Liver (tissue), 9 donors: ENCODE measurements around the gene STK33. TPM values are rescaled to one million over a fixed set of nuclear protein-coding genes. Genes with fewer than 3 reads are reported as not detected.

Experiments
- DNase-seq: peaks from one replicate; pipeline ENCODE4 v3.0.0-alpha.2; 2017; ENCODE audit warnings: low spot score
- H3K27ac ChIP-seq, 2 donors: one replicate each; pipeline ENCODE4 v1.7.0; 2013; ENCODE audit warnings: inconsistent platforms in 2 of 2, low read length in 2 of 2, control low read depth in 1 of 2, low read depth in 1 of 2, mild to moderate bottlenecking in 1 of 2
- H3K27me3 ChIP-seq, 4 donors: one replicate each; pipeline versions ENCODE4 v1.6.1 to v1.7.0; 2013; ENCODE audit warnings: low read length in 3 of 4, inconsistent platforms in 1 of 4, mild to moderate bottlenecking in 1 of 4, moderate library complexity in 1 of 4; ENCODE audit not compliant: control insufficient read depth in 4 of 4, insufficient read depth in 4 of 4
- H3K36me3 ChIP-seq, 4 donors: one replicate each; pipeline versions ENCODE4 v1.6.1 to v1.7.0; 2013; ENCODE audit warnings: low read length in 3 of 4, mild to moderate bottlenecking in 3 of 4, low read depth in 1 of 4, moderate library complexity in 1 of 4; ENCODE audit not compliant: control insufficient read depth in 4 of 4, insufficient read depth in 3 of 4
- H3K4me1 ChIP-seq, 4 donors: one replicate each; pipeline versions ENCODE4 v1.6.1 to v1.7.0; 2013; ENCODE audit warnings: low read length in 3 of 4, mild to moderate bottlenecking in 3 of 4, moderate library complexity in 1 of 4; ENCODE audit not compliant: control insufficient read depth in 4 of 4, insufficient read depth in 4 of 4
- H3K4me3 ChIP-seq, 3 donors: one replicate each; pipeline versions ENCODE4 v1.6.1 to v1.7.0; 2013; ENCODE audit warnings: low read length in 3 of 3, control low read depth in 1 of 3, low read depth in 1 of 3, mild to moderate bottlenecking in 1 of 3
- H3K9ac ChIP-seq, 2 donors: one replicate each; pipeline ENCODE4 v1.7.0; 2013; ENCODE audit warnings: low read length in 2 of 2, mild to moderate bottlenecking in 2 of 2, moderate library complexity in 2 of 2, control low read depth in 1 of 2, low read depth in 1 of 2
- H3K9me3 ChIP-seq, 4 donors: one replicate each; pipeline versions ENCODE4 v1.6.1 to v1.7.0; 2013; ENCODE audit warnings: low read length in 3 of 4; ENCODE audit not compliant: control insufficient read depth in 4 of 4
- ATF3 ChIP-seq: IDR thresholded peaks from 2 replicates; pipeline ENCODE4 v1.6.1; 2016; ENCODE audit warnings: antibody characterized with exemption
- CTCF ChIP-seq: fragments of 150-350 bp; IDR thresholded peaks from 2 replicates; pipeline ENCODE4 v1.5.1; 2017; ENCODE audit warnings: improper control_type of control experiment, low read depth, low read length; ENCODE audit not compliant: missing input control
- EGR1 ChIP-seq, 2 donors: IDR thresholded peaks; 2 replicates each; pipeline ENCODE4 v1.6.1; 2016 to 2018; ENCODE audit warnings: antibody characterized with exemption in 2 of 2, low read depth in 2 of 2
- FOXA1 ChIP-seq: IDR thresholded peaks from 2 replicates; pipeline ENCODE4 v1.6.1; 2016; ENCODE audit warnings: antibody characterized with exemption
- FOXA2 ChIP-seq: IDR thresholded peaks from 2 replicates; pipeline ENCODE4 v1.6.1; 2016; ENCODE audit warnings: antibody characterized with exemption
- GABPA ChIP-seq, 2 donors: IDR thresholded peaks in 1 of 2; conservative IDR thresholded peaks in 1 of 2; 2 replicates each; pipeline ENCODE4 v1.6.1; 2016; ENCODE audit warnings: antibody characterized with exemption in 2 of 2, mild to moderate bottlenecking in 1 of 2, moderate library complexity in 1 of 2
- HNF4A ChIP-seq, 2 donors: conservative IDR thresholded peaks; 2 replicates each; pipeline ENCODE4 v1.6.1; 2016; ENCODE audit warnings: antibody characterized with exemption in 2 of 2, mild to moderate bottlenecking in 2 of 2
- HNF4G ChIP-seq: IDR thresholded peaks from 2 replicates; pipeline ENCODE4 v1.6.1; 2016; ENCODE audit warnings: antibody characterized with exemption
- JUND ChIP-seq, 2 donors: IDR thresholded peaks; 2 replicates each; pipeline ENCODE4 v1.6.1; 2016; ENCODE audit warnings: antibody characterized with exemption in 2 of 2
- MAX ChIP-seq: IDR thresholded peaks from 2 replicates; pipeline ENCODE4 v1.6.1; 2016; ENCODE audit warnings: antibody characterized with exemption
- NR2F2 ChIP-seq: IDR thresholded peaks from 2 replicates; pipeline ENCODE4 v1.6.1; 2016; ENCODE audit warnings: antibody characterized with exemption
- RAD21 ChIP-seq, 2 donors: IDR thresholded peaks; 2 replicates each; pipeline ENCODE4 v1.6.1; 2016; ENCODE audit warnings: antibody characterized with exemption in 2 of 2, mild to moderate bottlenecking in 2 of 2
- REST ChIP-seq: IDR thresholded peaks from 2 replicates; pipeline ENCODE4 v1.6.1; 2016; ENCODE audit warnings: antibody characterized with exemption, mild to moderate bottlenecking
- RXRA ChIP-seq, 2 donors: IDR thresholded peaks; 2 replicates each; pipeline ENCODE4 v1.6.1; 2017 to 2018; ENCODE audit warnings: antibody characterized with exemption in 2 of 2, mild to moderate bottlenecking in 1 of 2
- SP1 ChIP-seq: IDR thresholded peaks from 2 replicates; pipeline ENCODE4 v1.6.1; 2018; ENCODE audit warnings: antibody characterized with exemption, mild to moderate bottlenecking
- TAF1 ChIP-seq: conservative IDR thresholded peaks from 2 replicates; pipeline ENCODE4 v1.6.1; 2016; ENCODE audit warnings: antibody characterized with exemption, mild to moderate bottlenecking
- YY1 ChIP-seq: IDR thresholded peaks from 2 replicates; pipeline ENCODE4 v1.6.1; 2016; ENCODE audit warnings: antibody characterized with exemption, mild to moderate bottlenecking
- ZBTB33 ChIP-seq: IDR thresholded peaks from 2 replicates; pipeline ENCODE4 v1.6.1; 2016; ENCODE audit warnings: antibody characterized with exemption
- WGBS: extraction: QIAGEN DNeasy Blood & Tissue Kit; methylation state at CpG from one replicate; pipeline ENCODE4 v1.1.7; 2013; 5-methylcytosine and 5-hydroxymethylcytosine counted together
- polyA plus RNA-seq, 2 donors: library from polyadenylated mRNA; stranded (reverse) in 1 of 2; unstranded in 1 of 2; fragments of 200-250 nt in 1 of 2; fragments of >200 nt in 1 of 2; fragmentation: Nextera tagmentation in 1 of 2; extraction: Ambion mirVana in 1 of 2; gene quantifications; one replicate each; pipeline versions ENCODE4 v1.2.1 to v1.2.3, GENCODE V29; 2013 to 2015
- total RNA-seq, 2 donors: library from RNA; depleted of rRNA; stranded (reverse); fragments of >200 nt; gene quantifications; one replicate each; pipeline ENCODE4 v1.2.3, GENCODE V29; 2014
- donor health status: healthy.
- donor health status: healthy.
- donor health status: healthy.
- donor health status: healthy.
- donor health status: healthy.

Gene STK33
- total and polyA plus RNA-seq, 4 donors: 0.09 to 1.1 (median 0.52) TPM

- H3K27me3 ChIP-seq: no peaks in the 10 kb centered on the region
- H3K4me3 ChIP-seq: no peak overlapping the region
- H3K36me3 ChIP-seq: no peaks in the 10 kb centered on the region
- no peak for DNase-seq
- H3K4me1 ChIP-seq: no peaks in the 10 kb centered on the region
- no peaks in the 10 kb centered on the region for H3K9me3 ChIP-seq
- WGBS: 92% methylated on average over 5 of the region's 5 CpGs
- TF ChIP-seq GABPA (IDR thresholded peaks at IDR 0.05 in 1 of 2, conservative IDR thresholded peaks at IDR 0.05 in 1 of 2): no peak
- TF ChIP-seq EGR1 (IDR thresholded peaks at IDR 0.05; ENCODE audit: low read depth in 2 of 2): no peak
- H3K27ac ChIP-seq: no peak overlapping the region
- no peak overlapping the region for H3K9ac ChIP-seq
Measured at GRCh38 chr11:8387693-8388092, 206.3 kb downstream of the STK33 start.

- WGBS: 90% methylated on average over 7 of the region's 7 CpGs
- Histone ChIP-seq H3K9me3 (no peaks in the 10 kb centered on the region), H3K4me3 (no peak overlapping the region), H3K27ac (no peak overlapping the region), H3K4me1 (no peaks in the 10 kb centered on the region), H3K36me3 (no peaks in the 10 kb centered on the region), H3K27me3 (no peaks in the 10 kb centered on the region), H3K9ac (no peak overlapping the region)
- no peak for DNase-seq
- TF ChIP-seq FOXA2: no peak
- no peak for TF ChIP-seq ZBTB33
- TF ChIP-seq JUND (IDR thresholded peaks at IDR 0.05): no peak
- TF ChIP-seq HNF4G: no peak
- no peak for TF ChIP-seq RXRA (IDR thresholded peaks at IDR 0.05)
- TF ChIP-seq TAF1: no peak
- no peak for TF ChIP-seq YY1
- TF ChIP-seq SP1: no peak
- TF ChIP-seq FOXA1: no peak
- no peak for TF ChIP-seq HNF4A (conservative IDR thresholded peaks at IDR 0.05)
- no peak for TF ChIP-seq ATF3
- no peak for TF ChIP-seq GABPA (IDR thresholded peaks at IDR 0.05 in 1 of 2, conservative IDR thresholded peaks at IDR 0.05 in 1 of 2)
- TF ChIP-seq RAD21 (IDR thresholded peaks at IDR 0.05): no peak
- no peak for TF ChIP-seq REST
- TF ChIP-seq MAX: no peak
- no peak for TF ChIP-seq CTCF
- no peak for TF ChIP-seq EGR1 (IDR thresholded peaks at IDR 0.05; ENCODE audit: low read depth in 2 of 2)
- TF ChIP-seq NR2F2: no peak
Measured at GRCh38 chr11:8387141-8387540, 206.9 kb downstream of the STK33 start.
